Ureter (tissue), 1 donor: ENCODE data around the gene GRAP2. TPM values are rescaled to one million over a fixed set of nuclear protein-coding genes. Genes with fewer than 3 reads are reported as not detected.

Experiments
- DNase-seq: peaks from one replicate; pipeline ENCODE4 v3.0.0-alpha.2; 2020; ENCODE audit warnings: low spot score
- total RNA-seq: library from RNA; stranded (reverse); gene quantifications from one replicate; pipeline ENCODE4 v1.2.4, GENCODE V29; 2023
- donor health status: DM: yes; HTN: yes; CAD: no.

Gene GRAP2
- total RNA-seq, 1 donor from 2014 or later = 7.9 TPM

GRCh38 chr22:39994566-39995392 lies 93.9 kb downstream of the GRAP2 start, which contains the start of gene FAM83F:
FAM83F (plus strand) TSS chr22:39994954; CDS start chr22:39995043, 89 bp downstream.
- DNase-seq = no peak

GRCh38 chr22:39995393-39996252 lies 94.7 kb downstream of the GRAP2 start:
- no peak for DNase-seq

- no peak for DNase-seq
Observed at GRCh38 chr22:39996732-39997131, 95.8 kb downstream of the GRAP2 start.

- DNase-seq = no peak
Observed at GRCh38 chr22:39997421-39997820, 96.5 kb downstream of the GRAP2 start.

GRCh38 chr22:39997939-39998726 lies 97.2 kb downstream of the GRAP2 start:
- no peak for DNase-seq

- no peak for DNase-seq
Observed at GRCh38 chr22:39999144-39999757, 98.4 kb downstream of the GRAP2 start.

GRCh38 chr22:40000171-40000570 lies 99.3 kb downstream of the GRAP2 start:
- DNase-seq = no peak

- no peak for DNase-seq
Observed at GRCh38 chr22:40001106-40001505, 100.2 kb downstream of the GRAP2 start.

- DNase-seq = no peak
Observed at GRCh38 chr22:40001800-40002577, 101.1 kb downstream of the GRAP2 start.

GRCh38 chr22:40002935-40003715 lies 102.2 kb downstream of the GRAP2 start:
- no peak for DNase-seq

GRCh38 chr22:40004836-40005235 lies 104.0 kb downstream of the GRAP2 start:
- no peak for DNase-seq

- DNase-seq = no peak
Observed at GRCh38 chr22:40006641-40007040, 105.8 kb downstream of the GRAP2 start.

GRCh38 chr22:40007853-40008710 lies 107.2 kb downstream of the GRAP2 start:
- DNase-seq = no peak

GRCh38 chr22:40008726-40009291 lies 107.9 kb downstream of the GRAP2 start:
- no peak for DNase-seq

- no peak for DNase-seq
Observed at GRCh38 chr22:40009292-40009774, 108.4 kb downstream of the GRAP2 start.

- DNase-seq = no peak
Observed at GRCh38 chr22:40009951-40010671, 109.2 kb downstream of the GRAP2 start.

- DNase-seq = no peak
Observed at GRCh38 chr22:40010746-40011145, 109.9 kb downstream of the GRAP2 start.
